Measurements from ENCODE around the gene FIG4.
A peak's percentile ranks its signal among the peaks of the same experiment; 100 is the strongest.
"Not testable (repeated sequence)": the region's sequence is repeated elsewhere in the genome, so short reads cannot be mapped to it uniquely, and the experiment has no call there.

FIG4 gene

DNA sequence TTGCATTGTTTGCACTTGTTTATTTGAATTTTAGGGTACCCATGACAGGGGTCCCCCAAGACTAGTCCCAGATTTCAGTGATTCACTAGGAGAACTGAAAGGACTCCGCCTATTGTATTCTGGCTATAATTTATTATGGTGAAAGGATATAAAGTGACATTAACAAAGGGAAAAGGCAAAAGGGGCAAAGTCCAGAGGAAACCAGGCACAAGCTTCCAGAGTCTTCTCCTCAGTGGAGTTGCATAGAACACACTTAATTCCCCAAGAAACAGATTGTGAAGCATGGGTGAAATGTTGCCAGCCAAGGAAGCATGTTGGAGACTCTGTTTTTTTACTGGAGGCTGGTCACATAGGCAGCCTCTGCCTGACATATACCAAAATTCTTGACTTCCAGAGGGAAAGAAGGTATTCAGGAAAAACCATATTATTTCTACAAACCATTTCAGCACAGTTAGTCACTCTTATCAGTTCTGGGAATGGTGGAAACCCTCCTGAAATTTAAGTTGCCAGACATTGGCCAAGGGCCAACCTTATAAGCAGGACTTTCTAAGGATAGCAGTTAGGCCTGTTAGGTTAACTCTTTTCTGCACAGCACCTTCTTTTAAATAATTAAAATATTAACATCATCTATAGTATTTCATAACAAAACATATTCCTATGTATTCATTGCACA is 71.8 kb downstream of the FIG4 start:
- DNase-seq: no peak

DNA sequence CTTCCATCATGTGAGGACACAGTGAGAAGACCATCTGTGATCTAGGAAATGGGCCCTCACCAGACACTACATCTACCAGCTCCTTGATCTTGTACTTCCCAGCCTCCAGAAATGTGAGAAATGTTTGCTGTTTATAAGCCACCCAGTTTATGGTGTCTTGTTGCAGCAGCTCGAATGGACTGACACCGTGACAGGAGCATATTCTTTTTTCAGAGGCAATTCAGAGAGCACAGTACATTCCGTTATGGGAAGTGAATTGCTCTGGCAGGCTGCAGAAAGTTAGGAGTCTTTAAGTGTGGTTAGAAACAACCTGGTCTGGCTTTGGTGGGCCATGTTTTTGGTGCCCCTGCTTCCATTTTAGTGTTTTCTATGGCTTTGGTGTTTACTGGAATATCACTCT is 75.1 kb downstream of the FIG4 start:
- DNase-seq: no peak

DNA sequence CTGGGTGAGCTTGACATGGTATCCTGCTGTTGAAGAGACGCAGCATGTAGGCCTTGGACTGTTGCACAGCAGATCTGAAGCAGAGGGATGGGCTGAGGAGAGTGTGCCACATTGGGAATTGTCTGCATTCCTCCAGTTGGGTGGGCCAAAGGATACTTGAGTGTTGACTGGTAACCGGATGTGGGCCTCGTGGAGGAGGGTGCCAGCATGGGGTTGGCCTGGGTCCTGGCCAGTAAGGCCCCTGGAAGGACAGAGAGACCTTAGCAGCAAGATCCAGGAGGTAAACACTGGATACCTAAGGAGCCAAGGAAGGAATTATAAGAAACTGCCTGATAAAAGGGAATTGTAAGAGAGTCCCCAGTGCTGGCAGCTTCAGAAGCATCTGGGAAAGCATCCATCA is 76.9 kb downstream of the FIG4 start:
- no peak for DNase-seq

DNA sequence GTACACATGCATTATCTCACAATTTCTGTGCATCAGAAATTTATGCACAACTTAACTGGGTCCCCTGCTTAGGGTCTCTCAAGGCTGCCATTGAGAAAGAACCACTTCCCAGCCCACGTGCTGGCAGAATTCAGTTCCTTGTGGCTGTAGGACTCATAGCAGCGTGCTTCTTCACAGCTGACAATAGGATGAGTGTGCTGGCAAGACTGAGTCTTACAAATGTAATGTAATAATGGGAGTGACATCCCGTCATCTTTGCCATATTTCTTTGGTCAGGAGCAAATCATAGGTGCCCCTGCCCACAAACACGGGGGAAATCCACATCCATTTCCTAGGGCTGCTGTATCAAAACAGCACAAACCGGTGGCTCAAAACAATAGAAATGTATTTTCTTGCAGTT is 77.4 kb downstream of the FIG4 start:
- DNase-seq: no peak

DNA sequence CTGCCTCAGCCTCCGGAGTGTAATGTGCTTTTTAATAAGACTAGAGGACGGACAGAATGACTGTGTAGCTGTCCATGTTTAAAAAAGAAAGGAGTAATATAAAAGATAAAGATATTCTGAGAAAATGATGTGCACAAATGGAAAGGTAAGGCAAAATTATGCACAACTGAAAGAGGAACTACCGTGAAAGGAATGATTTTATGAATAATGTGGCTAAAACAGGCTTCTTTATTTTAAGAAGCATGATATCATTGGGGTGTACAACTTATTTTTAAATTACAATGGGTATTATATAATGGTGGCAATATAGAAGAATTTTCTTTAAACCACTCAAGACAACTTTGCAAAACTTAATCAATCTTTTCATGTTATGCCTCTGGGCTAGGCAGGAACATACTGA is 78.1 kb downstream of the FIG4 start:
- no peak for DNase-seq

DNA sequence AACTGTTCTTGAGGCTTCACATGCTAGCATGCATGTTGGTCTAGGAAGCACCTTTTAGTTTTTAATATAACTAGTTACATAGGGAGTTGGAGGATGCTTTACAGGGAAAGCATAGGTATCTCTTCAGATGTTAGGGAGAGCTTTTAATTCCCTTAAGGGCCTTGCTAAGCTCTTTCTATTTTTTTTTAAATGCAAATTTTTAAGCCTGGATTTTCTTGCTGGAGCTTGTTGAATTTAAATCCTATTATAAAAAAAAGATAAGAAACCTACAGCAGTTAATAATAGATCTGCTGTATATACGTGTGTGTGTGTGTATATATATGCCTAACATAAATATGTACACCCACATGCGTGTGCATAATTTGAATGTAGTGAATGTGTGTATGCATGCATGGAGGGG is 79.0 kb downstream of the FIG4 start:
- no peak for DNase-seq

DNA sequence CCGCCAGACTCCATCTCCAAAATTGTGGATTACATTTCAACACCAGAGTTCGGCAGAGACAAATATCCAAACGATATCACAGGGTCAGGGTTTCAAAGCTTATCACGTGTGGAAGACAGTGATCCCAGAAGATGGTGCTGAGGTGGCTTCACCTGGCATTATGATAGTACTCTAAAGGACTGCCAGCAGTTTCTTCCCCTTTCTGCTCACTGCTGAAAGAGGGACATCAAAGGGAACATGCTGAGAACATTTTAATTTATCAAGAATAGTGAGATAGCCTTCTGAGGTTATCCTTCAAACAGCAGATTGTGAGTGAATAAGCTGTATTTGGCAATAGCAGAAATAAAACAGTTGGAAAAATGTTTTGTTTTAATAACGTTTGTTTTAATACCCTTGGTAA is 79.7 kb downstream of the FIG4 start:
- no peak for DNase-seq

DNA sequence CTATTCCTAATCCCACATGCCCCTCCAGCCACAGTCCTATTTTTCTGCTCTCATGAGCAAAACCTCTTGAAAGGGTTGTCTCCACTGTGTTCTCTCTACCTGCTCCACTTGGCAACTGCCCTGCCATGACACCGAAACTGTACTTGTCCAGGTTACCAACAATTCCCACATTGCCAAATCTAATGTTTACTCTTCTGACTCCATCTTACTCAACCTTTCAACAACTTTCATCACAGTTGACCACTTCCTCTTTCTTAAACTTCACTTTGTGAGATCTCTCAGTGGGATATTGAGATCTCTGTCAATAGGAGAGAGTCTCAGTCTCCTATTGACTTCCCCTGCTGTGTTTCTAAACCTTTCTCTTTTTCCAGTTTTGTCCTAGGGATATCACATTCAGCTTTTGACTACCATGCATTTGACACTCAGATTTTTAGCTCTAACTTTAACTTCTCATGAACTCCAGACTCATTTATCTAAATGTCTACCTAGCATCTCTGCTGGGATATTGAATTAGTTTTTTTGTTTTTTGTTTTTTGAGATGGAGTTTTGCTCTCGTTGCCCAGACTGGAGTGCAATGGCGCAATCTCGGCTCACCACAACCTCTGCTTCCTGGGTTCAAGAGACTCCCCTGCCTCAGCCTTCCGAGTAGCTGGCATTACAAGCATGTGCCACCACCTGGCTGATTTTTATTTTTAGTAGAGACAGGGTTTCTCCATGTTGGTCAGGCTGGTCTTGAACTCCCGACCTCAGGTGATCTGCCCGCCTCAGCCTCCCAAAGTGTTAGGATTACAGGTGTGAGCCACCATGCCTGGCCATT is 81.1 kb downstream of the FIG4 start:
- DNase-seq: not testable (repeated sequence)

DNA sequence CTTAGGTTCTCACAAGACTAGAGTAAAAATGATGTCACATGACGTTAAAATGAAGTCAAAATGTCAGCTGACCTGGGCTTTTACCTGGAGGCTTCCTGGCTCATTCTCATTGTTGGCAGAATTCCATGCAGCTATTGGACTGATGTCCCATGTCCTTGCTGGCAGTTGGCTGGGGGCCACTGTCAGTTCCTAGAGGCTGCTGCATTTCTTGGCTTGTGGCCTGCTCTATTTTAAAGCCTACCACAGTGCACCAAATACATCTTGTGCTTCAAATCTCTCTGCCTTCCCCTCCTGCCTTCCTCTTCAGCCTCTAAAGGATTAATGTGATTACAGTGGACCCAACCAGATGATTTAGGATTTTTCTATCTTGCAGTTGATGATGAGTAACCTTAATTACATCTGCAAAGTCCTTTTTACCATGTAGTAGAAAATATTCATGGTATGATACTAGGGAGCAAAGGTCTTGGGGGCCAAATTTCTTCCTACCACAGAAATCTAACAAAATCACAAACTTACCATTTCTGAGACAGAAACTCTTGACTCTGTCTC is 81.9 kb downstream of the FIG4 start:
- DNase-seq: peak; percentile 22

DNA sequence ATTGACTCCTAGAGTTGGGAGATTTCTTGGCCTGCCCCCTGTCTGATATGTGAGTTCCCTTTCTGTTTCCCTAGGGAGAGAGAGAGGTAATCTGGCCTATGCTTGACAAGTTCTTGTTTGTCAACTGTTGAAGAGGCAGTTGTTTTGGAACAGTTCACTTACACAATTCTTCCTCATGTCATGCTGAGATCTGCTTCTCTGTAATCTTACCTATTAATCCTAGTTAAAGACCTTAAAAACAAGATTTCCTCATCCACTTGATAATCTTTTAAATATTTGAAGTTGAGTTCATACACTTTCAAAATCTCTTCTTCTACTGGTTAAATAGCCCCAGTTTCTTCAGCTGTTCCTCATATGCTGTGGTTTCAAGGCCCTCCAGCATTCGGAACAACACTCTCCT is 89.9 kb downstream of the FIG4 start:
- no peak for DNase-seq

DNA sequence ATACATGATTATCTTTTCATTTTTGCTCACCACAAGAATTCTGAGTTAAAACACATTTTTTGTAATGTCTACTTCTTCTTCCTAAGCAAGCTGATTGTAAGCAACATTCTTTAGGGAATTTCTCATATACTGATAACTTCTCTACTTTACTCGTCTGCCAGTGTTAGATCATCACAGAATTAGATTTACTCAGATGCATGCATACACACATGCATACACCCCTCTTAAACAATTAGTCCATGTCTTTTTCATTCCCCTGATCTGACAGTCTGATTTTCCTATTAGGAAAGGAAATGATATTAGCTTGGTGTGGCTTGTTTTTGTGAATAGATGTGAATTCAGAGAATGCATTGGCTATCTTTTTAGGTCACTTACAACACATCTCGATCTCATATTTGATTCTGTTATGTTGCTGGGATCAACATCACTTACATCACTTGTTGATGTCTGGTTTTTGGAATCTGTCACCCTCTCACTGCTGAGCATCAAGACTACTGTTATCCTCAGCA is 91.4 kb downstream of the FIG4 start:
- DNase-seq: no peak

DNA sequence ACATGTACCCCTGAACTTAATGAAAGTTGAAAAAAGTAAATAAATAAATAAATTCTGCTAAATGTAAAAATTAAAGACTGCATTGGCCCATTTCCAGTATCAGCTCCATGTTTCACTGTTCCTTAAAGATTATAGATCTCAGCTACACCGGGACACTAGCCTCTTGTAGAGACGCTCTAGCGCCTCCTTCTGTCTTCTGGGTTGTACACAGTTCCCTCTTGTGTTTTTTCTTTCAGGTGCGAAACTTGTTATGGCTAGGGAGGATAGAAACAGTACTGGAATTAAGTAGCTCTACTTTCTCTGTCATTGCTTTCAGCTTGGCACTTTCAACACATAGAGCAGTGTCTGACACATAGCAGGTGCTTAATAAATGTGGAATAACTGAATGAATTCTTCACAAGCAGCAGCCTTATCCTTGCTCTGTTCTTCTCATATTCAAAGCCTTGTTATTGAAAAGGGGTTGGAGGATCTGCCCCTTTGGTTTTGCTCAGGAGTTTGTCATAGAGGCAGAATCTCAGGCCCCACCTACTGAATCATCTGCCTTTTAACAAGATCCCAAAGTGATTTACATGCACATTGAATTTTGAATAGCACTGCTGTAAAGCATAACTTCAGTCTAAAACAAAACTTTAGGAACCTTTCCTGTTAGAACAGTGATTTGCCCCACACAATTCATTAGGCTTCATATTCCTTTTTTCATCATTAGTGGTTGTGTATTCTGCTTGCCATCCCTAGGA is 92.3 kb downstream of the FIG4 start:
- no peak for DNase-seq

DNA sequence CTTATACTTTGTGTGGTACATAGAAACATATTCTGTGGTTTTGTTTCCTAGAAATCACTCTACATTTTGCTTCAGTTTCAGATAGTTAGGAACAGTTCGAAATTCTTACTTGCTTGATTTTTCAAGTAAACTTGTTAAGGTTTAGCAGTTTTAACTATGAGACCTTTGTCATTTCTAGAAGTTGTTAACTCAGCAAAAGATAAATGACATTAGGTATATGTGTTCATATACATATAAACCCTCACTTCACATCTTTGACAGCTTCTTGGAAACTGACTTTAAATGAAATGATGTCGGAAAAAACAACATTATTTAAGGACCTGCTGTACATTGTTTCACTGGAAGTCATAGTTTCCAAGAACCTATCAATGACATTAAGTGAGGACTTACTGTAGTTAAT is 96.2 kb downstream of the FIG4 start:
- DNase-seq: no peak

DNA sequence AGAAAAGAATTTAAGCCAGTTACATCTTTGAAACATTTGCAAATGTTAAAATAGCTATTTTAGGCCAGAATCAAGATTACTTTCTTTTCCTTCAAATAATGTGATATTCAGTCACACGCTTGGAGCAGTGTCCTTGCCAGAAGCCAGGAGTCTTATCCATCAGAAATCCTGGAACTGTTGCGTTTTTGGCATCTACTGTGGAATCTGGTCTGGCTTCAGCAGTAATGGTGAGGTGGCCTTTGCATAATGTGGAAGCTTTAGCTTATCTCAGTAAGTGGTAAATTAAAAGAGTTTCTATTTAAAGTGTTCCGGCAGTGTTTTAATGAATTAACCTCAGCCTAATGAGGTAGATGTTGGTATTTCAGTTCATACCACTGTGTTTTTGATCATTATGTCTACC is 97.6 kb downstream of the FIG4 start:
- no peak for DNase-seq

DNA sequence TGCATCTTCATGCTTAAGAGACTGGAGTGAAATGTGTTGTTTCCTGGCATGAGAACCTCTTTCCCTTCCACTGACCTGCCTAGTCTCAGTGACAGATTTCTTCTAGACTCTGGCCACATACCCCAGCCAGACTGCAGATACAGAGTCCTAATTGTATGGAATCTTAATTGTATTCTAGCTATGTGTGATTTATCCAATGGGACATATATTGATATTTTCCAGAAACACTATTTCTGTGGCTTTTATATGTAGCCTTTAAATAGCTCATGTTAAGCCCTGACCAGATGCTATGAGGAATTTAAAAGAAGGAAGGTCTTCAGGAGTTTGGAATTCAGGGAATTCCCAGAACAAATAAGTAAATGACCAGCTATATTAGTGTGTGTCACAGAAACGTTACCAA is 99.0 kb downstream of the FIG4 start:
- DNase-seq: no peak

DNA sequence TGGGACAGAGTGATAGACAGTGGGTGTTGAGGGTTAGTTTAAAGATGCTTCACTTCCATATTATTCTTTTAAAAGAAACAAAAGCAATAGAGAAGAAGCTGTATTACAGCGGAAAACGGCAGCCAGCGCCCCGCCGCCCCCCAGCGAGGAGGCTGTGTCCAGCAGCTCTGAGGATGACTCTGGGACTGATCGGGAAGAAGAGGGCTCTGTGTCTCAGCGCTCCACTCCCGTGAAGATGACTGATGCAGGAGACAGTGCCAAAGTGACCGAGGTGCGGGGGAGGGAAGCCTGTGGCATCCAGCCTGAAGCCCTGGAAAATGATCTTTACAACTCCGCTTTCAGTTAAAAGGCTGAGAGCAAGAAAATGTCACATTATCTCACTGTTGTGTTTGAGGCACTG is 100.2 kb downstream of the FIG4 start:
- no peak for DNase-seq

DNA sequence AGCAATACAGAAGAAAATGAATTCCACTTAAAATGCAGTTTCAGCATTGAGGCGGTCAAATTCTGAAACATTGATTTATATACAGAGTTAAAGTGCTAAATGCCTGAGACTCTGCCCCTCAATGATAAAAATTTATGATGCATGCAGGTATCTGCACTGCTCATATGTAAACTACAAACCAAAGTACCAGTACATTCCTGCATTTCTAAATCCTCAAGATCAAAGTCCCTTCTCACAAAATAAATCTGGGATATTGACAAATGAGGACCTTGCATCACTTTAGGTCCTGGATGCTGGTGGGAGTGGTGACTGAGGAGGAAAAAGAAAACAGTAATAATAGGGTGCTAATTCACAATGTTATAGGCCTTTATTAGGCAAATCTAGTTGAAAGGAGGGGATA is 101.9 kb downstream of the FIG4 start:
- DNase-seq: no peak

DNA sequence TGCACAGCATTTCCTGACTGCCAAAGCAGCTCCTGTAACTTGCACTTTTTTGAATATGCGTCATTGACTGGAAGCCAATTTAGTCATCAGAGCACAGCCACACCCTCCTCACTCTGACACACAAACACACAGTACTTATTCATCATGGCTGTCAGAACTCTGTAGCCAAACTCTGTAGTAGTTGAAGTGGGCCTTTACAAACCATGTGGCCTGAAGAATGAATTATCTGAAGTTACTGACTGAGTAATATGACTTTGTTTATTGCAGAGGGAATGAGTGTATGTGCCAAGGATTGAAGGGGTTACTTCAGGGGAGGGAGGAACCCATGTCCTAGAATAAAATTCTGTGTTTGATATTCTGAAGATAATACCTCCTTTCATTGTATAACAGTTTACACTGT is 102.7 kb downstream of the FIG4 start:
- peak; percentile 51 for DNase-seq

DNA sequence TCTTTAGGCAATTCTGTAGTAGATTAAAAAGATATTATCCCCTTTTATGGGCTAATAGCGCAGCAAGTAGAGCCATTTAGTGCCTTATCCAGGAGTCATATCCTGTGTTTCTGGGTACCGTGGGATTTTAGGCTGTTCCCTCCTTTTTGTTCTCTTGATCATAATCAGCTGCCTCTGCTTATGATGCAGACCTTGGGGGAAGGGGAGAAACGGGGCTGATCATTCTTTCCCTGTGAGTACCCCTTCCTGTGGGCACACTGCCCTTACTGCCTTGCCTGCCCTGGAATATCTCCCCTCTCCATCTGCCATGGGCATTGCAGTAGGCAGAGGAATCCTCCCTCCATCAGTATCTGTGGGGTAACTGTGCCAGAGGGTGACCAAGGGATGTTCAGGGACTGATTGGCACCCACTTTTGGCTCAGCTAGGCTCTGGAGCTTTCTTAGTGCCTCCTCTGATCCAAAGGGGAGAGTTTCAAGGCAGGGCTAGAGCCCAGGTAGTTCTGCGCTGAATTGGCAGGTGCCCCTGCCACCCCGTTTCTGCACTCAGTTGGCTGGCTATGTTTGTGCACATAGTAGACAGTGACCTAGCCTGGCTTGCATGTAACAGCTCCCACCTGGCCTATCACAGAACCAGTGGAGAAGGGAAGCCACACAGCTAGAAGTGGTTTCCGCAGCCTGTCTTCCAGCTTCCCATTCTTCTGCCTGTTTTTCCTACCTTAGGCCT is 103.3 kb downstream of the FIG4 start:
- DNase-seq: peak; percentile 49

DNA sequence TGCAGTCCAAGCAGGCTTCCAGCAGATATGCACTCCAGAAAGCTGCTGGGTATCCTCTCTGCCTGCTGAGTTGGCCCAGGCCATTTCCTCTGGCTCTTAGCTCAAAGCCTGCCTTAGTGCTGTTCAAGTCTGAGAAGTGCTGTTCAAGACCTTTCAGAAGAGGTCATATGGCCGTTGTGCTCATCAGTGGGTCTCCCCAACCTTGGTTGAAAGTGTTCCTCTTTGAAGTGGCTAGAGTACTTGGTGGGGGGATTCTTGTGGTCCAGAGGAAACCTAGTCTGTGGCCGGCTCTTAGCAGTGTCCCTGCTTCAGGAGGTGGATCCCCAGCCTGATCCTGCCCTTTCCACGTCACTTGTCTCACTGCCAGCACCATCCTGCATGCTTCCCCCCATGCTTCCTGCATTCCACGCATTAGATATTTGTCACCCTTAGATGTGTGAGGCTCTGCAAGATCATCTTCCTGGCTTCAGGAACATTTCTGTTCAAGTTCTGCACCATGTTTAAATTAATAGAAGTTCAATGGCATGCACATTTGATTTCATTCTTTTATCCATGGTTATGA is 105.0 kb downstream of the FIG4 start:
- DNase-seq: no peak

DNA sequence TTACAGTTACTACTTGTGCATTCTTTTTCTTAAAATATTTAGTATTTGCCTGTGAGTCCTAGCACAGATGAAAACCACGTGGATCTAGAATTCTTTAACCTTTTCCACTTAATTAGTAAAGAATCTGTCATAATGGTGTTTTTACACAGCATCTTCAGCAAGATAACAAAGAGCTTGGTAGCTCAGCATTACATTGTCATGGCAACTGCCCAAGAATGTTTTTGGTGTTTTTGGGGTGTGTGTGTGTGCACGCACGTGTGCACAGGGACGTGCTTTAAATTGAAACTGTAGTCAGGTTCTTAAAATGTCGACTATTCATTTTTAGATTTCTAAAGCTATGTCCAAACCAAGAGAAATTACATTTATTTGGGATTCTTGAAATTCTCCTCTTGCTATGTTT is 108.0 kb downstream of the FIG4 start:
- no peak for DNase-seq

DNA sequence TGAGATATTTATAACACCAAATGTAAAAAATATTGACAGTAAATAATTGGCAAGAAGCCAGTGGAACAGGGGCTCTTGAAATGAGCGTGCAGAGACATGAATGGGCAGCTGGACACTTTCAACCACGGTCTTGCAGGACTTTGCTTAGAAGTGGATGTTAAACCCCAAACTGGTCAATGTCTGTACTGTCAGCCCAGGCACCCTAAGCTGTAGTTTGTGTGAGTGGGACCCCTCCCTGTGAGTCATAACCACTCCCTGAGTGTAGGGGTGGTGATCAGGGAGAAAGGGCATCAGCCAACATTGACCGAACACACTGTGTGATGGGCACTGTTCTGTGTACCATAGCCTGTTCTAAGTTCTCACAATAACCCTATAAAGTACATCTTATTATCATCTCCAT is 108.6 kb downstream of the FIG4 start:
- DNase-seq: no peak

DNA sequence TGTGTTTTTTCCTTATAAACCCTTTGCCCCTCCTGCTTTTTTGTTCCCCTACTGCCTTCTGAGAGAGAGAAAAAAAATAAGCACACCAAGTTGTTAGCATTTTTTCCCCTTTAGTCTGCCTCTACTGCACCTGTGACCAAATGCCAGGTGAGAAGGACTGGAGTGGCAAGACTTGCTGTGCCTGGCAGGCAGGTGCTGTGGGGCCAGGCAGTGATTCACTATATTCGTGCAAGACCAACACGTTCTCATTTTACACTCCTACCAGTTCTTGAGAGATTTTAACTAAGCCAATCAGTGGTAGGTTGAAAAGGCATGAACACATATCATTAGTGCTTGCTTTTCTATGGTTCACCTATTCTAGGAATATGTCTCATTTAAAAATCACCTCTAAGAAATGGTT is 109.7 kb downstream of the FIG4 start:
- DNase-seq: no peak

Measured in NCI-H1092 treated with DMSO at 0.1 percent for 48 hours (cell line).